H1 (cell line): ENCODE results near the gene HCAR2. TPM values are rescaled to one million over a fixed set of nuclear protein-coding genes. Genes with fewer than 3 reads are reported as not detected.
"Not testable (repeated sequence)": the region's sequence is repeated elsewhere in the genome, so short reads cannot be mapped to it uniquely, and the experiment has no call there.

Experiments
- CTCF ChIA-PET: fragments of 300-600 bp; sonication (Branson Sonifier 250); formaldehyde crosslinking; loops from one replicate; lab custom pipeline; 2021; ENCODE audit not compliant: partially characterized antibody; lab: Charles Lee
- POLR2A ChIA-PET: fragments of 300-600 bp; sonication (Branson Sonifier 250); formaldehyde crosslinking; loops from one replicate; lab custom pipeline; 2021; ENCODE audit warnings: inconsistent platforms; ENCODE audit not compliant: partially characterized antibody; lab: Charles Lee
- DNase-seq, 2 experiments: peaks; one replicate each; pipeline versions ENCODE4 v3.0.0 to v3.0.0-alpha.2; 2010 to 2022; ENCODE audit warnings: low spot score in 2 of 2, low read depth in 1 of 2, mixed read lengths in 1 of 2
- FAIRE-seq: peaks from 2 replicates; lab custom pipeline; 2011; peaks lifted over from hg19 to GRCh38; lab: Jason Lieb, UNC
- H2AFZ ChIP-seq: 2 replicates; pipeline ENCODE4 v1.8.1; 2012; ENCODE audit warnings: low read length, inconsistent platforms
- H2AK5ac ChIP-seq: 2 replicates; pipeline ENCODE4 v1.6.1; 2013; ENCODE audit warnings: low read depth, low read length
- H2BK120ac ChIP-seq: replicated peaks from 2 replicates; pipeline ENCODE3; 2013; ENCODE audit warnings: low read depth, low read length, inconsistent platforms
- H2BK12ac ChIP-seq: 2 replicates; pipeline ENCODE4 v1.6.1; 2013; ENCODE audit warnings: low read depth, low read length
- H2BK15ac ChIP-seq: 2 replicates; pipeline ENCODE4 v1.6.1; 2013; ENCODE audit warnings: low read length
- H2BK20ac ChIP-seq: 2 replicates; pipeline ENCODE4 v1.6.1; 2013; ENCODE audit warnings: low read length
- H2BK5ac ChIP-seq: 2 replicates; pipeline ENCODE4 v1.6.1; 2013; ENCODE audit warnings: low read depth, low read length
- H3K14ac ChIP-seq: 2 replicates; pipeline ENCODE4 v1.6.1; 2013; ENCODE audit warnings: inconsistent platforms; ENCODE audit not compliant: insufficient read length
- H3K18ac ChIP-seq: 2 replicates; pipeline ENCODE4 v1.6.1; 2013; ENCODE audit warnings: low read length; ENCODE audit errors: extremely low read depth
- H3K23ac ChIP-seq: 2 replicates; pipeline ENCODE4 v1.6.1; 2013; ENCODE audit warnings: inconsistent platforms; ENCODE audit not compliant: insufficient read length
- H3K23me2 ChIP-seq: 2 replicates; pipeline ENCODE4 v1.6.1; 2013; ENCODE audit warnings: low read depth, low read length
- H3K27ac ChIP-seq: 2 replicates; pipeline ENCODE4 v1.6.1; 2011; ENCODE audit warnings: low read depth, low read length, inconsistent platforms
- H3K27me3 ChIP-seq, 4 experiments: replicated peaks in 1 of 4; 1 replicate in 1 of 4; 2 replicates in 3 of 4; pipeline versions ENCODE4 v1.6.1 to v1.8.1; 2011 to 2013; ENCODE audit warnings: low read length in 3 of 4, mild to moderate bottlenecking in 3 of 4, inconsistent platforms in 2 of 4, mixed read lengths in 2 of 4, moderate library complexity in 1 of 4; ENCODE audit not compliant: control insufficient read depth in 3 of 4, insufficient read depth in 3 of 4; ENCODE audit errors: extremely low read depth in 1 of 4
- H3K36me3 ChIP-seq, 4 experiments: 2 replicates each; pipeline versions ENCODE4 v1.6.1 to v1.8.1; 2011 to 2013; ENCODE audit warnings: mild to moderate bottlenecking in 4 of 4, low read length in 3 of 4, moderate library complexity in 2 of 4, control low read depth in 1 of 4, inconsistent platforms in 1 of 4; ENCODE audit not compliant: insufficient read depth in 4 of 4, control insufficient read depth in 2 of 4
- H3K4ac ChIP-seq: replicated peaks from 2 replicates; pipeline ENCODE3; 2013; ENCODE audit warnings: low read length, low read depth, mixed read lengths, inconsistent platforms; ENCODE audit not compliant: insufficient read length
- H3K4me1 ChIP-seq, 4 experiments: replicated peaks in 1 of 4; 1 replicate in 1 of 4; 2 replicates in 3 of 4; pipeline versions ENCODE4 v1.6.1 to v1.8.1; 2011 to 2013; ENCODE audit warnings: low read length in 3 of 4, inconsistent platforms in 2 of 4, mixed read lengths in 1 of 4; ENCODE audit not compliant: insufficient read depth in 4 of 4, control insufficient read depth in 3 of 4
- H3K4me2 ChIP-seq, 2 experiments: 2 replicates each; pipeline versions ENCODE4 v1.6.1 to v1.8.1; 2011 to 2013; ENCODE audit warnings: low read depth in 2 of 2, low read length in 2 of 2, control low read depth in 1 of 2, inconsistent platforms in 1 of 2, mild to moderate bottlenecking in 1 of 2; ENCODE audit not compliant: insufficient read depth in 1 of 2
- H3K4me3 ChIP-seq, 4 experiments: fragments of 200-600, 300-600 bp in 1 of 4; sonication (generic), shearing (Covaris generic), sonication (Bioruptor Twin) in 1 of 4; 2 replicates each; pipeline versions ENCODE4 v1.5.1 to v1.8.1; 2011 to 2016; ENCODE audit warnings: low read length in 4 of 4, low read depth in 3 of 4, control low read depth in 2 of 4, inconsistent platforms in 2 of 4, mild to moderate bottlenecking in 2 of 4, mixed read lengths in 1 of 4, moderate library complexity in 1 of 4; ENCODE audit not compliant: insufficient read depth in 2 of 4; ENCODE audit errors: extremely low read depth in 1 of 4
- H3K56ac ChIP-seq: replicated peaks from 2 replicates; pipeline ENCODE3; 2013; ENCODE audit warnings: low read depth, mild to moderate bottlenecking, mixed read lengths, low read length, inconsistent platforms; ENCODE audit not compliant: insufficient read length
- H3K79me1 ChIP-seq: 2 replicates; pipeline ENCODE4 v1.6.1; 2013; ENCODE audit warnings: low read depth, low read length, control low read depth
- H3K79me2 ChIP-seq, 2 experiments: 2 replicates each; pipeline versions ENCODE4 v1.6.1 to v1.8.1; 2012 to 2013; ENCODE audit warnings: low read length in 2 of 2, mild to moderate bottlenecking in 2 of 2, inconsistent platforms in 1 of 2; ENCODE audit not compliant: insufficient read depth in 2 of 2, control insufficient read depth in 1 of 2
- H3K9ac ChIP-seq, 4 experiments: replicated peaks in 1 of 4; 1 replicate in 1 of 4; 2 replicates in 3 of 4; pipeline versions ENCODE4 v1.6.1 to v1.8.1; 2011 to 2013; ENCODE audit warnings: low read depth in 3 of 4, low read length in 3 of 4, control low read depth in 2 of 4, mild to moderate bottlenecking in 2 of 4, moderate library complexity in 2 of 4, inconsistent platforms in 1 of 4; ENCODE audit errors: extremely low read depth in 1 of 4
- H3K9me3 ChIP-seq, 2 experiments: 2 replicates each; pipeline versions ENCODE4 v1.6.1 to v1.8.1; 2012 to 2013; ENCODE audit warnings: mild to moderate bottlenecking in 2 of 2, moderate library complexity in 2 of 2, control low read depth in 1 of 2, inconsistent platforms in 1 of 2, low read depth in 1 of 2, low read length in 1 of 2, mixed read lengths in 1 of 2; ENCODE audit not compliant: insufficient read depth in 2 of 2
- H4K20me1 ChIP-seq, 2 experiments: replicated peaks in 1 of 2; 2 replicates each; pipeline versions ENCODE3 to v1.8.1; 2011 to 2013; ENCODE audit warnings: inconsistent platforms in 2 of 2, low read length in 2 of 2, mild to moderate bottlenecking in 1 of 2; ENCODE audit not compliant: insufficient read depth in 2 of 2, control insufficient read depth in 1 of 2
- H4K5ac ChIP-seq: 2 replicates; pipeline ENCODE4 v1.6.1; 2013; ENCODE audit warnings: low read length, low read depth, mixed read lengths, inconsistent platforms; ENCODE audit not compliant: insufficient read length
- H4K8ac ChIP-seq: 2 replicates; pipeline ENCODE4 v1.8.0; 2013; ENCODE audit warnings: mild to moderate bottlenecking, moderate library complexity, low read length, inconsistent platforms; ENCODE audit not compliant: insufficient read depth; ENCODE audit errors: extremely low read depth
- H4K91ac ChIP-seq: replicated peaks from 2 replicates; pipeline ENCODE3; 2013; ENCODE audit warnings: low read length, mixed read lengths, inconsistent platforms; ENCODE audit not compliant: insufficient read length
- WGBS, 2 experiments: shearing (Covaris generic) in 1 of 2; methylation state at CpG; one replicate each; pipeline versions ENCODE4 v1.1.6 to v1.1.7; 2013 to 2015; ENCODE audit warnings: low lambda C conversion rate in 2 of 2, mixed read lengths in 2 of 2, inconsistent platforms in 1 of 2, low coverage in 1 of 2, missing lambda C conversion rate in 1 of 2; ENCODE audit not compliant: insufficient replicate concordance in 2 of 2, insufficient coverage in 1 of 2, insufficient read length in 1 of 2; ENCODE audit errors: extremely low coverage in 1 of 2, missing lambda C conversion rate in 1 of 2; 5-methylcytosine and 5-hydroxymethylcytosine counted together
- polyA plus RNA-seq, 7 experiments: library from polyadenylated mRNA; depleted of rRNA in 3 of 7; stranded (reverse) in 5 of 7; unstranded in 2 of 7; fragments of >200 nt in 5 of 7; fragments of 200-250 nt in 2 of 7; gene quantifications; 1 replicate in 5 of 7; 2 replicates in 1 of 7; 4 replicates in 1 of 7; pipeline versions ENCODE4 v1.2.1 to v1.2.3, GENCODE V29; 2011 to 2013; ENCODE audit warnings: missing spikeins in 2 of 7, mixed read lengths in 2 of 7
- total RNA-seq: library from RNA; stranded (reverse); fragmentation: NEBNext Ultra II Directional; extraction: Animal tissue kit (Norgen Biotek cat#: 25700); gene quantifications from 2 replicates; pipeline ENCODE4 v1.2.1, GENCODE V29; 2021

The HCAR2 gene
- total and polyA plus RNA-seq, 2 of the 8 experiments (the other 6 are each of a cell fraction or from before 2014, with no cell fraction given): not detected

- H2BK5ac ChIP-seq, H3K18ac ChIP-seq, H4K5ac ChIP-seq, H3K23ac ChIP-seq, H3K36me3 ChIP-seq, H3K27ac ChIP-seq, H3K4me3 ChIP-seq, H2AFZ ChIP-seq, H3K4me1 ChIP-seq, H2BK120ac ChIP-seq, H3K4ac ChIP-seq, H3K79me1 ChIP-seq, H3K14ac ChIP-seq, H3K56ac ChIP-seq, H2BK15ac ChIP-seq, H3K79me2 ChIP-seq, H2BK12ac ChIP-seq, H3K9ac ChIP-seq, H3K9me3 ChIP-seq, H3K27me3 ChIP-seq, H4K20me1 ChIP-seq, FAIRE-seq, H3K23me2 ChIP-seq, H2BK20ac ChIP-seq, H3K4me2 ChIP-seq, DNase-seq, H4K91ac ChIP-seq, POLR2A ChIA-PET, H2AK5ac ChIP-seq, H4K8ac ChIP-seq: not testable (repeated sequence)
- CTCF ChIA-PET: interaction anchor here (0.7 to 1.3 kb wide), 2 partner anchors 16 to 33 kb away, joined by 3 read pairs; no protein-coding TSS in a partner anchor
- WGBS, 2 experiments: 92% methylated on average over 8 of the region's 8 CpGs; no CpG with 5 or more reads in 1 of the 2 experiments
Observed at GRCh38 chr12:122676015-122676414, 27.1 kb downstream of the HCAR2 start.
